ENCODE measurements around the gene ZBTB47. TPM values are rescaled to one million over a fixed set of nuclear protein-coding genes. Genes with fewer than 3 reads are reported as not detected.
A peak's percentile ranks its signal among the peaks of the same experiment; 100 is the strongest.

The ZBTB47 gene
- total RNA-seq, 1 donor from 2014 or later, result 38.8 TPM

DNA sequence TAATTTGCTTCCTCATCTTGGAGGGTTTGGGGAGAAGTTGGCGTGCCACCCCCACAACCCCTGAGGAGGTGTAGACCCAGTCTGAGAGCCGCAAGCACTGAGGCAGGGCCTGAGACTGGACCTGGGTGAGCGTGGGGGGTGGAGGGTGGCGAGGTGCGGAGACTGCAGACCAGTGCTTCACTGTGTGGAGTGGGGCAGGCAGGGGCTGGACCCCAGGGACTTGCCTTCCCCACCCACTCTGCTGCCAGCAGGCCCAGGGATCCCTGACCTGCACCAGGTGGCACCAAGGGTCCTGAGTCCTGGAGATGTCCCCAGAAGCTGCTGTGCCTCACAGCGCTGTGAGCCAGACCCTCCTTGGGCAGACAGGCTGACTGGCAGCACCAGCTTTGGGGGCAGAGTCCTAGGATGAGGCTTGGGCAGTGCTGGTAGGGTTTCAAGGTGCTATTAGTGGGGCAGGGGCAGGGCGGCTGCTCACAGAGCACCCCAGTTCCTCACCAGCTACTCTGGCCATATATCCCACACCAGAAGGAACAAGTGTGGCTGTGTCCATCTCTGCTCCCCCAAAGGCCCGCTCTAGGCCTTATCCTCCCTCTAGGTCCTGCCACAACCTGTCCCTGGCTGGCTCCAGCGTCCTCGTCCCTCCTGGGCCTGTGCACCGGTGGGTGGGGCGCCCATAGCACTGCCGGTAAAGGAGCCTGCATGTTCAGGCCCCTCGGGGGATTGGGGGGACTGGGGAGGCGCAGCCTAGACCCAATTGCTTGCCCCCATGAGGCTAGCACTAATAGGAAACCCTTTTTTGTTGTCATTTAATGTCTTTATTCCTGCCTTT, 11.8 kb downstream of the ZBTB47 start:
- no peak overlapping the region for H3K4me3 Mint-ChIP-seq (ENCODE audit: unreplicated experiment)
- H3K27ac Mint-ChIP-seq (ENCODE audit: unreplicated experiment), result peak overlapping the region; percentile 12
- TF ChIP-seq, protein P1, sequence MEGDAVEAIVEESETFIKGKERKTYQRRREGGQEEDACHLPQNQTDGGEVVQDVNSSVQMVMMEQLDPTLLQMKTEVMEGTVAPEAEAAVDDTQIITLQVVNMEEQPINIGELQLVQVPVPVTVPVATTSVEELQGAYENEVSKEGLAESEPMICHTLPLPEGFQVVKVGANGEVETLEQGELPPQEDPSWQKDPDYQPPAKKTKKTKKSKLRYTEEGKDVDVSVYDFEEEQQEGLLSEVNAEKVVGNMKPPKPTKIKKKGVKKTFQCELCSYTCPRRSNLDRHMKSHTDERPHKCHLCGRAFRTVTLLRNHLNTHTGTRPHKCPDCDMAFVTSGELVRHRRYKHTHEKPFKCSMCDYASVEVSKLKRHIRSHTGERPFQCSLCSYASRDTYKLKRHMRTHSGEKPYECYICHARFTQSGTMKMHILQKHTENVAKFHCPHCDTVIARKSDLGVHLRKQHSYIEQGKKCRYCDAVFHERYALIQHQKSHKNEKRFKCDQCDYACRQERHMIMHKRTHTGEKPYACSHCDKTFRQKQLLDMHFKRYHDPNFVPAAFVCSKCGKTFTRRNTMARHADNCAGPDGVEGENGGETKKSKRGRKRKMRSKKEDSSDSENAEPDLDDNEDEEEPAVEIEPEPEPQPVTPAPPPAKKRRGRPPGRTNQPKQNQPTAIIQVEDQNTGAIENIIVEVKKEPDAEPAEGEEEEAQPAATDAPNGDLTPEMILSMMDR (IDR thresholded peaks at IDR 0.05), result no peak
- peaks cover 4% of the 10 kb centered on the region for H3K9me3 Mint-ChIP-seq (ENCODE audit: low read depth)
- H3K36me3 Mint-ChIP-seq (ENCODE audit: low read depth), result peaks cover 4% of the 10 kb centered on the region
- H3K4me1 Mint-ChIP-seq (ENCODE audit: low read depth), result peaks cover 4% of the 10 kb centered on the region
- no peaks in the 10 kb centered on the region for H3K27me3 Mint-ChIP-seq (ENCODE audit: low read depth)
- DNase-seq (ENCODE audit: low spot score), result no peak

DNA sequence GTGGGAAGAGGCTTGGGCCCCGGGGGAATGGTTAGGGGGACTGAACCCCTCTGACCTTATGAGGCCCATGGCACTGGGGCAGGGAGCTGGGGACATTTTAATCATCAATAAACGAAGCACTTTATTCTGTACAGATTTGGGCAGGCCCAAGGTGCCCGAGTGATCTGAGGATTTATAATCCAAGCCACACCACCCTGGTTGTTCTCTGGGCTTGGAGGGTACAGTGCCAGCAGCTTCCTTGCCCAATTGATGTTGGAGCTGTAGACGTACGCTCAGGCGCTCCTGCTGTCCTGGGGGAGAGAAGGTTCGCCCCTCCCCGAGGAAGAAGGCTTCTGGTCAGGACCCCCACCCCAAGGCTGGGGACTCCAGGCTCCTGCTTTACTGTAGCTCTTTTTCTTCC, 12.5 kb downstream of the ZBTB47 start:
- peaks cover 7% of the 10 kb centered on the region for H3K9me3 Mint-ChIP-seq (ENCODE audit: low read depth)
- DNase-seq (ENCODE audit: low spot score), result no peak
- H3K4me1 Mint-ChIP-seq (ENCODE audit: low read depth), result peaks cover 4% of the 10 kb centered on the region
- H3K27ac Mint-ChIP-seq (ENCODE audit: unreplicated experiment), result no peak overlapping the region
- no peak overlapping the region for H3K4me3 Mint-ChIP-seq (ENCODE audit: unreplicated experiment)
- H3K27me3 Mint-ChIP-seq (ENCODE audit: low read depth), result no peaks in the 10 kb centered on the region
- TF ChIP-seq, protein P1 (IDR thresholded peaks at IDR 0.05), result no peak
- H3K36me3 Mint-ChIP-seq (ENCODE audit: low read depth), result peaks cover 4% of the 10 kb centered on the region

- TF ChIP-seq, protein P1 (IDR thresholded peaks at IDR 0.05), result no peak
- H3K9me3 Mint-ChIP-seq (ENCODE audit: low read depth), result peaks cover 7% of the 10 kb centered on the region
- no peak overlapping the region for H3K27ac Mint-ChIP-seq (ENCODE audit: unreplicated experiment)
- H3K27me3 Mint-ChIP-seq (ENCODE audit: low read depth), result no peaks in the 10 kb centered on the region
- peaks cover 4% of the 10 kb centered on the region for H3K4me1 Mint-ChIP-seq (ENCODE audit: low read depth)
- H3K4me3 Mint-ChIP-seq (ENCODE audit: unreplicated experiment), result no peak overlapping the region
- DNase-seq (ENCODE audit: low spot score), result no peak
- no peaks in the 10 kb centered on the region for H3K36me3 Mint-ChIP-seq (ENCODE audit: low read depth)
Measured at GRCh38 chr3:42666577-42666998, 13.1 kb downstream of the ZBTB47 start.

DNA sequence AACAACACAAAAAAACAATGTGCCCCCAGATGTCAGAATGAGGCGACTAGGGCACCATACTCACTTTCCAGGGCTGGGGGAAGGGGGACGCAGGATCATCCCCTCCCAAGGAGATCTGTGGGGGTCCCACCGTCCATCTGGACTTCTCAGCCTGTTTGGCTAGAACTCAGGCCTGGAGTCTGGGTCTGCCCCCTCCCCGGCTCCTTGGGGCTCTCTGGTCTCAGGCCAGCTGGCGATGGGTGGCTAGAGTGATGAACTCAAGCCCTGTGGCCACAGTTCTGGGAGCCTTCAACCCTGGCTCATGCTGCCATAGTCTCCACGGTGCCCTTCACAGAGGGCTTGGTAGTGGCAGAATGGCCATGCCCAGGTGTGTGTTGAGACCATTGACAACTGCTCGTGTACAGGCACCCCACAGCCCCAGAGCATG, 13.6 kb downstream of the ZBTB47 start:
- no peak for DNase-seq (ENCODE audit: low spot score)
- H3K4me1 Mint-ChIP-seq (ENCODE audit: low read depth), result peaks cover 4% of the 10 kb centered on the region
- no peaks in the 10 kb centered on the region for H3K36me3 Mint-ChIP-seq (ENCODE audit: low read depth)
- no peaks in the 10 kb centered on the region for H3K27me3 Mint-ChIP-seq (ENCODE audit: low read depth)
- H3K9me3 Mint-ChIP-seq (ENCODE audit: low read depth), result peaks cover 7% of the 10 kb centered on the region
- TF ChIP-seq, protein P1 (IDR thresholded peaks at IDR 0.05), result no peak
- H3K4me3 Mint-ChIP-seq (ENCODE audit: unreplicated experiment), result no peak overlapping the region
- no peak overlapping the region for H3K27ac Mint-ChIP-seq (ENCODE audit: unreplicated experiment)

GRCh38 chr3:42667523-42668412, 14.3 kb downstream of the ZBTB47 start:
- TF ChIP-seq, protein P1 (IDR thresholded peaks at IDR 0.05), result no peak
- Mint-ChIP-seq H3K36me3 (ENCODE audit: low read depth) (no peaks in the 10 kb centered on the region), H3K27ac (ENCODE audit: unreplicated experiment) (no peak overlapping the region), H3K27me3 (ENCODE audit: low read depth) (no peaks in the 10 kb centered on the region), H3K4me3 (ENCODE audit: unreplicated experiment) (no peak overlapping the region), H3K4me1 (ENCODE audit: low read depth) (peaks cover 4% of the 10 kb centered on the region), H3K9me3 (ENCODE audit: low read depth) (peaks cover 7% of the 10 kb centered on the region)
- no peak for DNase-seq (ENCODE audit: low spot score)

Data from chondrocyte (in vitro differentiated cells).